Esophagus squamous epithelium (tissue), 4 donors: ENCODE data around the gene UQCRHL.

Experiments
- POLR2A ChIP-seq, 4 donors: fragments of 450-650 bp; IDR thresholded peaks; one replicate each; pipeline ENCODE4 v1.6.1; 2017; ENCODE audit warnings: antibody characterized with exemption in 4 of 4, mild to moderate bottlenecking in 4 of 4, moderate library complexity in 3 of 4
- TF ChIP-seq, protein P1 (sequence below), 6 experiments: fragments of 450-650 bp in 4 of 6; fragments of 200-600 bp in 2 of 6; sonication (generic) in 2 of 6; IDR thresholded peaks; one replicate each; pipeline ENCODE4 v1.5.1; 2016 to 2019; ENCODE audit warnings: antibody characterized with exemption in 6 of 6, mild to moderate bottlenecking in 4 of 6, moderate library complexity in 4 of 6

DNA sequence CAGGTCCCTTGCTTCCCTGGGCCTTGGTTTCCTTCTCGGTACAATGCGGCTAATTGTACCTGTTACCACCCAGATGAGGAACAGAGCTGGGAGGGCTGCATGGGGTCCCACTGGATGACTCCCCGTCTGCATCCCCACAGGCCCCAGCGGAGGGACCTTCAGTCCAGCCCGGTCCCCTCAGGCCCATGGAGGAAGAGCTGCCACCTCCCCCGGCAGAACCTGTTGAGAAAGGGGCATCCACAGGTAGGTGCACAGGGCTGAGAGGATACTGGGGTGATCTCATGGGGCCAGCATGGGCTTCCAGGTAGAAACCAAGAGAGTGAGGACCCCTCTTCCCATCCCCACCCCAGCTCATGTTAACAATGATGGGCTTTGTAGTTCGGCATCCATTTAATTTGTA, 39.1 kb downstream of the UQCRHL start:
- TF ChIP-seq, protein P1, sequence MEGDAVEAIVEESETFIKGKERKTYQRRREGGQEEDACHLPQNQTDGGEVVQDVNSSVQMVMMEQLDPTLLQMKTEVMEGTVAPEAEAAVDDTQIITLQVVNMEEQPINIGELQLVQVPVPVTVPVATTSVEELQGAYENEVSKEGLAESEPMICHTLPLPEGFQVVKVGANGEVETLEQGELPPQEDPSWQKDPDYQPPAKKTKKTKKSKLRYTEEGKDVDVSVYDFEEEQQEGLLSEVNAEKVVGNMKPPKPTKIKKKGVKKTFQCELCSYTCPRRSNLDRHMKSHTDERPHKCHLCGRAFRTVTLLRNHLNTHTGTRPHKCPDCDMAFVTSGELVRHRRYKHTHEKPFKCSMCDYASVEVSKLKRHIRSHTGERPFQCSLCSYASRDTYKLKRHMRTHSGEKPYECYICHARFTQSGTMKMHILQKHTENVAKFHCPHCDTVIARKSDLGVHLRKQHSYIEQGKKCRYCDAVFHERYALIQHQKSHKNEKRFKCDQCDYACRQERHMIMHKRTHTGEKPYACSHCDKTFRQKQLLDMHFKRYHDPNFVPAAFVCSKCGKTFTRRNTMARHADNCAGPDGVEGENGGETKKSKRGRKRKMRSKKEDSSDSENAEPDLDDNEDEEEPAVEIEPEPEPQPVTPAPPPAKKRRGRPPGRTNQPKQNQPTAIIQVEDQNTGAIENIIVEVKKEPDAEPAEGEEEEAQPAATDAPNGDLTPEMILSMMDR (IDR thresholded peaks at IDR 0.05): no peak
- TF ChIP-seq POLR2A (IDR thresholded peaks at IDR 0.05): no peak
